ENCODE results near the gene PPIB. TPM values are rescaled to one million over a fixed set of nuclear protein-coding genes. Genes with fewer than 3 reads are reported as not detected.

The PPIB gene
- total and polyA plus RNA-seq, 9 of the 15 experiments (the other 6 are each of a cell fraction or from before 2014, with no cell fraction given): 306 to 746 (median 439) TPM

DNA sequence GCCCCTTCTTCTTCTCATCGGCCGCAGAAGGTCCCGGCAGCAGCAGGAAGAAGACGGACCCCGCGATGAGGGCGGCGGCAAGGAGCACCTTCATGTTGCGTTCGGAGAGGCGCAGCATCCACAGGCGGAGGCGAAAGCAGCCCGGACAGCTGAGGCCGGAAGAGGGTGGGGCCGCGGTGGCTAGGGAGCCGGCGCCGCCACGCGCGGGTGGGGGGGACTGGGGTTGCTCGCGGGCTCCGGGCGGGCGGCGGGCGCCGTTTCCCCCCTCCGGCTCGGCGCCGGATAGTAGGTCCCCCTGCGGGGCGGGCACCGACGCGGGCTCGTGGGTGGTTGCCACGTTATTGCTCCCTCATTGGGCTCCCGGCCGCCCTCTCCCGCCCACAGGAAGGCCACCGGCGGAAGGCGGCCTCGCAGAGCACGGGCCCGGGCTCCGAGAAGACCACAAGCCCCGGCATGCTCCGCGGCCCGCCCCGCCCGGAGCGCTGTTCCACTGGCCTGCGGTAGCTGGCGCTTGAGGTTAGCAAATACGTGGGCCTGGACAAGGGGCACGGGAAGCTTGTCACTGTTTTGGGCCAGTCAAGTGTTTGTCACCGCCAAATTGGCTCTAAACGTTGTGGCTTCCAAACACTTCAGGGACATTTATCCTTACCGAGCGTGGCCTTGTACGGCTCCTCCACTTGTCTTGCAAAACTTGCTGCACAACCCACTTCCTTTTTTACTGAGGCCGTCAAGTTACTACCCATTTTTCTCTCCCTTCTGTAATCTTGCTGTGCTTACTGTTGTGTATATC, at the start of gene PPIB (continued):
- TF ChIP-seq GTF3C2 (IDR thresholded peaks at IDR 0.05; ENCODE audit: borderline replicate concordance, extremely low read depth, insufficient read length) (no peak), SMAD4 (CRISPR knock-in tag; conservative IDR thresholded peaks at IDR 0.05) (peak; percentile 51; the same call in 1 of the 2 replicates), NFYB (IDR thresholded peaks at IDR 0.05; ENCODE audit: extremely low read depth, insufficient read length) (peak; percentile 59), BCLAF1 (IDR thresholded peaks at IDR 0.05; ENCODE audit: borderline replicate concordance in 1 of 2, control insufficient read depth in 1 of 2, low read depth in 2 of 2, low read length in 1 of 2) (peak in 1 of 2 experiments; percentile 74; a peak in 2 of 4 replicates), TCF7L2 (IDR thresholded peaks at IDR 0.05; ENCODE audit: low read depth, low read length) (peak; percentile 95), EP300 (IDR thresholded peaks at IDR 0.05; ENCODE audit: low read length) (no peak), RBM22 (IDR thresholded peaks at IDR 0.05; ENCODE audit: low read depth, low read length, poor library complexity, severe bottlenecking) (peak; percentile 56), ZBTB33 (CRISPR knock-in tag; IDR thresholded peaks at IDR 0.05) (no peak), E2F6 (IDR thresholded peaks at IDR 0.05; ENCODE audit: borderline replicate concordance in 1 of 2, extremely low read depth in 1 of 2, insufficient read depth in 1 of 2, insufficient read length in 1 of 2, low read depth in 1 of 2, low read length in 1 of 2, poor library complexity in 1 of 2, severe bottlenecking in 1 of 2) (peak in 1 of 2 experiments; percentile 55), ZKSCAN1 (IDR thresholded peaks at IDR 0.05; ENCODE audit: low read depth, low read length) (no peak)
- TF ChIP-seq, protein P1, sequence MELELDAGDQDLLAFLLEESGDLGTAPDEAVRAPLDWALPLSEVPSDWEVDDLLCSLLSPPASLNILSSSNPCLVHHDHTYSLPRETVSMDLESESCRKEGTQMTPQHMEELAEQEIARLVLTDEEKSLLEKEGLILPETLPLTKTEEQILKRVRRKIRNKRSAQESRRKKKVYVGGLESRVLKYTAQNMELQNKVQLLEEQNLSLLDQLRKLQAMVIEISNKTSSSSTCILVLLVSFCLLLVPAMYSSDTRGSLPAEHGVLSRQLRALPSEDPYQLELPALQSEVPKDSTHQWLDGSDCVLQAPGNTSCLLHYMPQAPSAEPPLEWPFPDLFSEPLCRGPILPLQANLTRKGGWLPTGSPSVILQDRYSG (tag; conservative IDR thresholded peaks at IDR 0.05; ENCODE audit: low read depth): peak; percentile 75; the same call in 1 of the 2 replicates

Measured in K562 (cell line).